Measurements from ENCODE around the gene EZH2. TPM values are rescaled to one million over a fixed set of nuclear protein-coding genes. Genes with fewer than 3 reads are reported as not detected.

The EZH2 gene
- total RNA-seq, 1 experiment from 2014 or later, result 46.5 TPM

DNA sequence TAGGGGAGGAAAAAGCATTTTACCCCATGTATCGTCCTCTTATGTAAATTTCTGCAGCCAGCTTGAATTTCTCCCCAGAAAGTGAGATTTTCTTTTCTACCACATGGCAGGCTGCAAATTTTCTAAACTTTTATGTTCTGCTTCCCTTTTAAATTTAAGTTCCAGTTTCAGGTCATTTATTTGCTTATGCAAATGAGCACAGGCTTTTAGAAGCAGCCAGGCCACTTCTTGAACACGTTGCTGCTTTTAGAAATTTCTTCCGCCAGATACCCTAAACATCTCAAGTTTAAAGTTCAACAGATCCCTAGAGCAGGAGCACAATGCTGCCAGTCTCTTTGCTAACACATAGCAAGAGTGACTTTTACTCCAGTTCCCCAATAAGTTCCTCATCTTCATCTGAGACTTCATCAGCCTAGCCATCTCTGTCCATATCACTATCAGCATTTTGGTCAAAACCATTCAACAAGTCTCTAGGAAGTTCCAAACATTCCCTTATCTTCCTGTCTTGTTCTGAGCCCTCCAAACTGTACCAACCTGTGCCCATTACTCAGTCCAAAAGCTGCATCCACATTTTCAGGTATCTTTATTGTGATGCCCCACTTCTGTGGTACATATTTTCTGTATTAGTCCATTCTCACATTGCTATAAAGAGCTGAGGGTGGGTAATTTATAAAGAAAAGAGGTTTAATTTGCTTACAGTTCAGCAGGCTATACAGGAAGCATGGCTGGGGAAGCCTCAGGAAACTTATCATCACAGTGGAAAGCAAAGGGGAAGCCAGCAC, 16.3 kb downstream of the EZH2 start:
- Mint-ChIP-seq H3K36me3 (ENCODE audit: insufficient read depth, unreplicated experiment) (no peaks in the 10 kb centered on the region), H3K27me3 (ENCODE audit: unreplicated experiment) (no peaks in the 10 kb centered on the region), H3K4me1 (ENCODE audit: low read depth, unreplicated experiment) (peaks cover 12% of the 10 kb centered on the region), H3K9me3 (ENCODE audit: low read depth, unreplicated experiment) (peaks cover 6% of the 10 kb centered on the region), H3K4me3 (ENCODE audit: low read depth, unreplicated experiment) (no peak overlapping the region), H3K27ac (ENCODE audit: unreplicated experiment) (no peak overlapping the region)
- TF ChIP-seq, protein P1, sequence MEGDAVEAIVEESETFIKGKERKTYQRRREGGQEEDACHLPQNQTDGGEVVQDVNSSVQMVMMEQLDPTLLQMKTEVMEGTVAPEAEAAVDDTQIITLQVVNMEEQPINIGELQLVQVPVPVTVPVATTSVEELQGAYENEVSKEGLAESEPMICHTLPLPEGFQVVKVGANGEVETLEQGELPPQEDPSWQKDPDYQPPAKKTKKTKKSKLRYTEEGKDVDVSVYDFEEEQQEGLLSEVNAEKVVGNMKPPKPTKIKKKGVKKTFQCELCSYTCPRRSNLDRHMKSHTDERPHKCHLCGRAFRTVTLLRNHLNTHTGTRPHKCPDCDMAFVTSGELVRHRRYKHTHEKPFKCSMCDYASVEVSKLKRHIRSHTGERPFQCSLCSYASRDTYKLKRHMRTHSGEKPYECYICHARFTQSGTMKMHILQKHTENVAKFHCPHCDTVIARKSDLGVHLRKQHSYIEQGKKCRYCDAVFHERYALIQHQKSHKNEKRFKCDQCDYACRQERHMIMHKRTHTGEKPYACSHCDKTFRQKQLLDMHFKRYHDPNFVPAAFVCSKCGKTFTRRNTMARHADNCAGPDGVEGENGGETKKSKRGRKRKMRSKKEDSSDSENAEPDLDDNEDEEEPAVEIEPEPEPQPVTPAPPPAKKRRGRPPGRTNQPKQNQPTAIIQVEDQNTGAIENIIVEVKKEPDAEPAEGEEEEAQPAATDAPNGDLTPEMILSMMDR (IDR thresholded peaks at IDR 0.05; ENCODE audit: unreplicated experiment), result no peak
- no peak for DNase-seq
- intact Hi-C loops (cut with micrococcal nuclease; ENCODE audit: unreplicated experiment), result no loop called here
- CTCF ChIA-PET, result no interaction called here
- no TSS peak for BruUV-seq (replicated peaks)

DNA sequence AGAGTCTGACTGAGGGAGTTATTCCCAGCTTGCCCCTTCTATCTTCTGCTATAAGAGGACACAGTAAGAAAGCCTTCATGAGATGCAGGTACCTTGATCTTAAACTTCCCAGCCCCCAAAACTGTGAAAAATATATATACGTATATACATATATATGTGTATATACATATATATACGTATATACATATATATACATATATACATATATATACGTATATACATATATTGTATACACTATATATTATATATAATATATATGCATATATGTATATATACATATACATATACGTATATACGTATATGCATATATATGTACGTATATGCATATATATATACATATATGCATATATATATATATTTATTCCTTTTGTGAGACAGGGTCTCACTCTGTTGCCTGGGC, 17.7 kb downstream of the EZH2 start:
- H3K4me3 Mint-ChIP-seq (ENCODE audit: low read depth, unreplicated experiment), result no peak overlapping the region
- DNase-seq, result no peak
- peaks cover 6% of the 10 kb centered on the region for H3K9me3 Mint-ChIP-seq (ENCODE audit: low read depth, unreplicated experiment)
- H3K36me3 Mint-ChIP-seq (ENCODE audit: insufficient read depth, unreplicated experiment), result no peaks in the 10 kb centered on the region
- TF ChIP-seq, protein P1 (IDR thresholded peaks at IDR 0.05; ENCODE audit: unreplicated experiment), result no peak
- no peaks in the 10 kb centered on the region for H3K27me3 Mint-ChIP-seq (ENCODE audit: unreplicated experiment)
- BruUV-seq (replicated peaks), result no TSS peak
- peaks cover 12% of the 10 kb centered on the region for H3K4me1 Mint-ChIP-seq (ENCODE audit: low read depth, unreplicated experiment)
- CTCF ChIA-PET, result no interaction called here
- no peak overlapping the region for H3K27ac Mint-ChIP-seq (ENCODE audit: unreplicated experiment)
- intact Hi-C loops (cut with micrococcal nuclease; ENCODE audit: unreplicated experiment), result no loop called here

DNA sequence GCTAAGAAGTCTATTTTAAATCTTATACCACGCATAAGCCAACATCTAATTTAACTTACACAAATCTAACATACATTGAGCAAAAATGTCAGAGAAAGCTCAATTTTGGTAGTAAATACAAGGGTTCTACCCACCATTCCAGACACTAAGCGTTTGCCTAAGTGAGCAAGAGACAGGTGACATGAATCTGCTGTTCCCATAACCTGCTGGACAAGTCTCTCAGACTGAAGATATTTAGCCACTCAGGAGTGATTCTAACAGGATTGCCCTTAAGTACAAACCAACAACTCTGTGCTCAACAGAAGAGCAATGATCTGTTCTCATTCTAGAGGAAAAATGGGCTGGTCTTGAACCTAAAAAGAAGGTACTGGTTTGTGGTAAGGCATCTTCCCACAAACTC, 18.8 kb downstream of the EZH2 start:
- Mint-ChIP-seq H3K9me3 (ENCODE audit: low read depth, unreplicated experiment) (peaks cover 6% of the 10 kb centered on the region), H3K4me3 (ENCODE audit: low read depth, unreplicated experiment) (no peak overlapping the region), H3K36me3 (ENCODE audit: insufficient read depth, unreplicated experiment) (no peaks in the 10 kb centered on the region), H3K27ac (ENCODE audit: unreplicated experiment) (no peak overlapping the region), H3K4me1 (ENCODE audit: low read depth, unreplicated experiment) (peaks cover 12% of the 10 kb centered on the region), H3K27me3 (ENCODE audit: unreplicated experiment) (no peaks in the 10 kb centered on the region)
- no TSS peak for BruUV-seq (replicated peaks)
- CTCF ChIA-PET, result no interaction called here
- intact Hi-C loops (cut with micrococcal nuclease; ENCODE audit: unreplicated experiment), result no loop called here
- DNase-seq, result no peak
- TF ChIP-seq, protein P1 (IDR thresholded peaks at IDR 0.05; ENCODE audit: unreplicated experiment), result no peak

DNA sequence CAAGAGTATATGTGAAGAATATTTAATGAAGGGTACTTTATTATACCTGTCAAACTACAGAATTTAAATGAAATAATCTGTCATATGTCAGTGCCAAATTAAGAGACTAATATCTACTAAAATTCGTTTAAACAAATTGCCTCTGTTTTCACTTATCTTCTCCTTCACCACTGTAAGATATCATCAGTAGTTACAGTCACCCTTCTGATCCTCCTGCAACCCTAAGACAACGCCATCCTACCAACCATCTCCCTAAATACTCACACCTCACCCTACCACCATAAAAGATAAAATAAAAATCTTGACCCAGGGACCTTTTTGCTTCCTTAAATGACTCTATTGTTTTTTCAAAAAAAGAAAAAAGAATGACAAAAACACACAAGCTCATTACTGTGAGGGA, 20.8 kb downstream of the EZH2 start:
- BruUV-seq (replicated peaks), result no TSS peak
- peak overlapping the region; percentile 1 for H3K27ac Mint-ChIP-seq (ENCODE audit: unreplicated experiment)

More for the DNA sequence above, 20.8 kb downstream of the EZH2 start:
- Mint-ChIP-seq H3K9me3 (ENCODE audit: low read depth, unreplicated experiment) (peaks cover 6% of the 10 kb centered on the region), H3K27me3 (ENCODE audit: unreplicated experiment) (no peaks in the 10 kb centered on the region), H3K4me1 (ENCODE audit: low read depth, unreplicated experiment) (peaks cover 12% of the 10 kb centered on the region), H3K4me3 (ENCODE audit: low read depth, unreplicated experiment) (no peak overlapping the region), H3K36me3 (ENCODE audit: insufficient read depth, unreplicated experiment) (no peaks in the 10 kb centered on the region)
- no peak for DNase-seq
- intact Hi-C loops (cut with micrococcal nuclease; ENCODE audit: unreplicated experiment), result no loop called here
- TF ChIP-seq, protein P1 (IDR thresholded peaks at IDR 0.05; ENCODE audit: unreplicated experiment), result no peak
- CTCF ChIA-PET, result interaction anchor here (0.5 kb wide), 1 partner anchor 316 kb away, joined by 3 read pairs; no protein-coding TSS in a partner anchor
